HG03457 (cell line): ENCODE measurements around the gene GJD2.

Experiments
- ATAC-seq: cut with Tn5 transposase; IDR thresholded peaks from one replicate; pipeline ENCODE4 v1.9.1; 2021; ENCODE audit warnings: moderate number of reproducible peaks; ENCODE audit not compliant: unreplicated experiment

GJD2 gene

GRCh38 chr15:34773917-34774316 is 19.1 kb upstream of the GJD2 start:
- no peak for ATAC-seq

- ATAC-seq, result no peak
Measured at GRCh38 chr15:34773013-34773412, 18.2 kb upstream of the GJD2 start.

- no peak for ATAC-seq
Measured at GRCh38 chr15:34772312-34772711, 17.5 kb upstream of the GJD2 start.

- no peak for ATAC-seq
Measured at GRCh38 chr15:34769711-34770110, 14.9 kb upstream of the GJD2 start.

GRCh38 chr15:34768530-34768929 is 13.7 kb upstream of the GJD2 start:
- no peak for ATAC-seq

GRCh38 chr15:34765741-34766140 is 10.9 kb upstream of the GJD2 start:
- no peak for ATAC-seq

GRCh38 chr15:34760909-34761308 is 6.1 kb upstream of the GJD2 start:
- ATAC-seq, result no peak

- no peak for ATAC-seq
Measured at GRCh38 chr15:34759992-34760391, 5.2 kb upstream of the GJD2 start.

- no peak for ATAC-seq
Measured at GRCh38 chr15:34759347-34759746, 4.5 kb upstream of the GJD2 start.

- ATAC-seq, result no peak
Measured at GRCh38 chr15:34757262-34757661, 2.5 kb upstream of the GJD2 start.

- no peak for ATAC-seq
Measured at GRCh38 chr15:34755419-34755773, 598 bp upstream of the GJD2 start.

GRCh38 chr15:34754171-34754601 is 612 bp downstream of the GJD2 start:
- ATAC-seq, result no peak

GRCh38 chr15:34753236-34753894 is 1.4 kb downstream of the GJD2 start:
- ATAC-seq, result no peak

GRCh38 chr15:34749691-34750090 is 5.1 kb downstream of the GJD2 start:
- no peak for ATAC-seq

- no peak for ATAC-seq
Measured at GRCh38 chr15:34739346-34739745, 15.5 kb downstream of the GJD2 start.

- no peak for ATAC-seq
Measured at GRCh38 chr15:34738002-34738401, 16.8 kb downstream of the GJD2 start.

GRCh38 chr15:34737477-34737876 is 17.3 kb downstream of the GJD2 start:
- ATAC-seq, result no peak

GRCh38 chr15:34734303-34734702 is 20.5 kb downstream of the GJD2 start:
- ATAC-seq, result no peak

GRCh38 chr15:34733621-34734020 is 21.2 kb downstream of the GJD2 start:
- no peak for ATAC-seq

- ATAC-seq, result no peak
Measured at GRCh38 chr15:34732430-34732829, 22.4 kb downstream of the GJD2 start.

GRCh38 chr15:34730701-34731100 is 24.1 kb downstream of the GJD2 start:
- ATAC-seq, result no peak

- ATAC-seq, result no peak
Measured at GRCh38 chr15:34729886-34730285, 24.9 kb downstream of the GJD2 start.

GRCh38 chr15:34729056-34729455 is 25.7 kb downstream of the GJD2 start:
- ATAC-seq, result no peak
